ENCODE data around the gene GGTLC2.
"Not testable (repeated sequence)": the region's sequence is repeated elsewhere in the genome, so short reads cannot be mapped to it uniquely, and the experiment has no call there.

Gene GGTLC2

DNA sequence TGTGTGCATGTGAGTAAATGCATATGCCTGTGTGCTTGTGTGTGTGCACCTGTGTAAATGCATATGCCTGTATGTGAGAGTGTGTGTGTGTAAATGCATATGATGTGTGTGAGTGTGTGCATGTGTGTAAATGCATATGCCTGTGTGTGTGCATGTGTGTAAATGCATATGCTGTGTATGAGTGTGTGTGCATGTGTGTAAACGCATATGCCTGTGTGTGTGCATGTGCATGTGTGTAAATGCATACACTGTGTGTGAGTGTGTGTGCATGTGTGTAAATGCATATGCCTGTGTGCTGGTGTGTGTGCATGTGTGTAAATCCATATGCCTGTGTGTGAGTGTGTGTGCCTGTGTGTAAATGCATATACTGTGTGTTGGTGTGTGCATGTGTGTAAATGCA, 37.8 kb downstream of the GGTLC2 start:
- Histone ChIP-seq H3K36me3 (replicated peaks) (no peaks in the 10 kb centered on the region), H3K27ac (no peak overlapping the region), H3K27me3 (replicated peaks) (peaks cover 25% of the 10 kb centered on the region), H3K4me3 (ENCODE audit: low read depth, low read length) (no peak overlapping the region)
- in situ Hi-C loops (cut with HindIII; ENCODE audit: low pct_ligation_motif_present, low sequenced_read_pairs) = no loop called here
- DNase-seq = no peak
- no peak for TF ChIP-seq CTCF (IDR thresholded peaks at IDR 0.05; ENCODE audit: low read depth, low read length, missing control alignments)

DNA sequence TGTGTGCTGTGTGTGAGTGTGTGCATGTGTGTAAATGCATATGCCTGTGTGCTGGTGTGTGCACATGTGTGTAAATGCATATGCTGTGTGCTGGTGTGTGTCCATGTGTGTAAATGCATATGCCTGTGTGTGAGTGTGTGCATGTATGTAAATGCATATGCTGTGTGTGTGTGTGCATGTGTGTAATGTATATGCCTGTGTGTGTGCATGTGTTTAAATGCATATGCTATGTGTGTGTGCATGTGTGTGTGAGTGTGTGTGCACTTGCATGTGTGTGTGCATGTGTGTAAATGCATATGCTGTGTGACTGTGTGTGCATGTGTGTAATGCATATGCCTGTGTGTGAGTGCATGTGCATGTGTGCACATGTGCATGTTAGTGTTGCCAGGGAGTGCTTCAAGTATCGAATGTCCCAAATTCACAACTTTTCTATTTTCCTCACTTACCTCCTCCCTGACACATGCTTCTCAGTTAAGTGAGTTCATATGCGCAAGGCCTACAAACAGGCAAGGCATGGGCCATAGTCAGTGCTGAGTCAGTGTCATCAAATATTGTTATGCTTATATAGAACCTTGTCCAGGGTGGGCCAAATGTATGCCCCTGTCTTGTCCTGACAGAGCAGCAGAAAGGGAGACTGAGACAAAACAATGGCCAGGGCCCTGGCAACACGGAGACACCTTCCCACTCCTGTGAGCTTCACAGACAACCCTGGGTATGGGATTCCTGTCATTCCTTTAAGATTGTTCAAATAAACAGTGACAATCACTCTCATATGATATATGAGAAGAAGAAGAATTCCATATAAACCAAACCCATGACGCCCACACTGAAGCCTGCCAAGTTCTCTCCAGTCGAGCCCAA, 38.6 kb downstream of the GGTLC2 start:
- no peaks in the 10 kb centered on the region for H3K36me3 ChIP-seq (replicated peaks)
- peaks cover 26% of the 10 kb centered on the region for H3K27me3 ChIP-seq (replicated peaks)
- in situ Hi-C loops (cut with HindIII; ENCODE audit: low pct_ligation_motif_present, low sequenced_read_pairs) = no loop called here
- DNase-seq = peak; percentile 16
- TF ChIP-seq CTCF (IDR thresholded peaks at IDR 0.05; ENCODE audit: low read depth, low read length, missing control alignments) = no peak
- H3K27ac ChIP-seq = no peak overlapping the region
- no peak overlapping the region for H3K4me3 ChIP-seq (ENCODE audit: low read depth, low read length)

DNA sequence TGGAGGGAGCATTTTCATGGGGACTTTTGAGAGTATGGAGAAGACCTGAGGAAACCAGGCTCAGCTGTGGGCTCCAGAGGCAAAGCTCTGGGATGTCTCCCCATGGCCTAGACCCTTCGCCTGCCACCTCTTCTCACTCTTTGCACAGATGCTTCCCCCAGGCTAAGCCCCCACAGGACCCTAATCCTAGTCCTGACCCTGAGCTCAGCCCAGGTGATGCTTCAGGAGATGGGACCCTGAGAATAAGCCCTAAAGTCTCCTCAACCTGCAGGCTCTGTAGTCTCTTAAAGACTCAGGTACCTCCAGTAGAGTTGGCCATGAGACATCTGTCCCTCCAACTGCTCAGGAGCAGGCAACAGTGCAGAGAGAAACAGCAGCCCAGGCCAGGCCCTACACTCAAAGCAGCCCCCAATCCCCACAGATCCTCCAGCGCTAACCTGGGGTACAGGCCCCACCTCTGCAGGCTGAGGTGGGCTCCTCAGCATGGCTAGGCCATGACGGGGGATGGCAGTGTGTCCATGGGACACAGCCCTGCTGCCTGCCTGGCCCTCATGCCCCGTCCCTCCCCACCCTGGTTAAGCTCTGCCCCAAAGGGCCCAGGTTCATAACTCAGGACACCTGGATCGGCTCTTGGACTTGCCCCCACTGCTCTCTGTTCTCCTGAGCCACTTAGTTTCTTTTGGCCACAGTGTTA, 39.4 kb downstream of the GGTLC2 start:
- no peak for TF ChIP-seq CTCF (IDR thresholded peaks at IDR 0.05; ENCODE audit: low read depth, low read length, missing control alignments)
- no peak overlapping the region for H3K27ac ChIP-seq
- no peak overlapping the region for H3K4me3 ChIP-seq (ENCODE audit: low read depth, low read length)
- H3K36me3 ChIP-seq (replicated peaks) = no peaks in the 10 kb centered on the region
- H3K27me3 ChIP-seq (replicated peaks) = peaks cover 27% of the 10 kb centered on the region
- no peak for DNase-seq
- in situ Hi-C loops (cut with HindIII; ENCODE audit: low pct_ligation_motif_present, low sequenced_read_pairs) = no loop called here

- peak overlapping the region; percentile 36 for H3K27ac ChIP-seq
- no peaks in the 10 kb centered on the region for H3K36me3 ChIP-seq (replicated peaks)
- peaks cover 20% of the 10 kb centered on the region for H3K27me3 ChIP-seq (replicated peaks)
- peak; percentile 34 for DNase-seq
- TF ChIP-seq CTCF (IDR thresholded peaks at IDR 0.05; ENCODE audit: low read depth, low read length, missing control alignments) = peak; percentile 62
- in situ Hi-C loops (cut with HindIII; ENCODE audit: low pct_ligation_motif_present, low sequenced_read_pairs) = no loop called here
- no peak overlapping the region for H3K4me3 ChIP-seq (ENCODE audit: low read depth, low read length)
Observed at GRCh38 chr22:22684580-22685561, 40.5 kb downstream of the GGTLC2 start.

DNA sequence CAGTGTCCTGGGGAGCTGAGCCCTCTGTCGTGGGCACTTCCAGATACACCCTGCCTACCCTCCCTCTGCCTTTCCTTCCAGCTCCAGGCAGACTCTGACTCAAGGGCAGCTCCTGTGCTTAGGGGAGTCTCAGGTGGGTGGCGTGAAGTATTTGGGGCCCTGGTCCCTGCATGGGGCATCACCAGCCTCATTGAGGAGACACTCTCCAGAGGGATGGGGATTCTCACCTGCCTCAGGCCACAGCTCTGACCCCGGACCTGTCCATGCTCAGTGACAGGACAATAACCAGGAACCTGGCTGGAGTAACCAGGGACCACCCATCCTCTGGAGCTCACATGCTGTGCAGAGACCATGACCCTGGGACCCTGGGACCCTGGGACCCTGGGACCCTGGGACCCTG, 41.2 kb downstream of the GGTLC2 start:
- DNase-seq = no peak
- H3K27me3 ChIP-seq (replicated peaks) = peaks cover 18% of the 10 kb centered on the region
- no peak overlapping the region for H3K27ac ChIP-seq
- no peak overlapping the region for H3K4me3 ChIP-seq (ENCODE audit: low read depth, low read length)
- H3K36me3 ChIP-seq (replicated peaks) = no peaks in the 10 kb centered on the region
- in situ Hi-C loops (cut with HindIII; ENCODE audit: low pct_ligation_motif_present, low sequenced_read_pairs) = no loop called here
- no peak for TF ChIP-seq CTCF (IDR thresholded peaks at IDR 0.05; ENCODE audit: low read depth, low read length, missing control alignments)

DNA sequence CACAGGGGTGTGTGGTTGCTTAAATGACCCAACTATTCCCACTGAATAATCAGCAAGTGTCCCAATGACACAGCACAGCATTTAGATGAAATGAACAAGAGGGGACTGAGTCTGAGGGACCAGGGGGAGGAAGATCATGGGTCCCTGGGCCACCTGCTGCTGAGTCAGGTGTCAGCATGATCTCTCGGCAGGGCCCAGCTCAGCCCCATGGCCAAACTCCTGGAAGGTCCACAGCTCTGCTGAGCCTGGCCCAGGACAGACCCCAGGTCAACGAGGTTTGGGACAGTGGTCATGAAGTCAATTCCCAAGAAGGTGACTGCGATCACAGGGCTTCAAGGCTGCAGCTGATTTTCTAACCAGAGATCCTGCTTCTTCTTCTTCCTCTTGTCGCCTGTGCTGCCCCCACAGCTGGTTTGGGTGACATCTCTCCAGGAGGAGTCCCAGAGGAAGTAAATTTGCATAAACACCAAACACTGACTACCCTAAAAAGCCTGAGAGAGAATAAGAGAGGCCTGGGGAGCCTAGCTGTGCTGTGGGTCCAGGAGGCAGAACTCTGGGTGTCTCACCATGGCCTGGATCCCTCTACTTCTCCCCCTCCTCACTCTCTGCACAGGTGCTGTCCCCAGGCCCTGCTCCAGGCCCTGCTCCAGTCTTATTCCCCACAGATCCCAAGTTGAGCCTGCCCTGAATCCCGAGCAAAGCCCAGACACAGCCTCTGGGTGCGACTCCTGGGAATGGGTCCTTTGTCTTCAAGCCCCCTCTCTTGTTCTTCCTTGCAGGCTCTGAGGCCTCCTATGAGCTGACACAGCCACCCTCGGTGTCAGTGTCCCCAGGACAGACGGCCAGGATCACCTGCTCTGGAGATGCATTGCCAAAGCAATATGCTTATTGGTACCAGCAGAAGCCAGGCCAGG, 42.0 kb downstream of the GGTLC2 start:
- H3K4me3 ChIP-seq (ENCODE audit: low read depth, low read length); DNase-seq; H3K36me3 ChIP-seq (replicated peaks); H3K27ac ChIP-seq; in situ Hi-C loops (cut with HindIII; ENCODE audit: low pct_ligation_motif_present, low sequenced_read_pairs): not testable (repeated sequence)
- H3K27me3 ChIP-seq (replicated peaks) = peaks cover 23% of the 10 kb centered on the region

Data from brain microvascular endothelial cell (primary cell).